ENCODE results near the gene HMGCS2.
"Not testable (repeated sequence)": the region's sequence is repeated elsewhere in the genome, so short reads cannot be mapped to it uniquely, and the experiment has no call there.

HMGCS2 gene

DNA sequence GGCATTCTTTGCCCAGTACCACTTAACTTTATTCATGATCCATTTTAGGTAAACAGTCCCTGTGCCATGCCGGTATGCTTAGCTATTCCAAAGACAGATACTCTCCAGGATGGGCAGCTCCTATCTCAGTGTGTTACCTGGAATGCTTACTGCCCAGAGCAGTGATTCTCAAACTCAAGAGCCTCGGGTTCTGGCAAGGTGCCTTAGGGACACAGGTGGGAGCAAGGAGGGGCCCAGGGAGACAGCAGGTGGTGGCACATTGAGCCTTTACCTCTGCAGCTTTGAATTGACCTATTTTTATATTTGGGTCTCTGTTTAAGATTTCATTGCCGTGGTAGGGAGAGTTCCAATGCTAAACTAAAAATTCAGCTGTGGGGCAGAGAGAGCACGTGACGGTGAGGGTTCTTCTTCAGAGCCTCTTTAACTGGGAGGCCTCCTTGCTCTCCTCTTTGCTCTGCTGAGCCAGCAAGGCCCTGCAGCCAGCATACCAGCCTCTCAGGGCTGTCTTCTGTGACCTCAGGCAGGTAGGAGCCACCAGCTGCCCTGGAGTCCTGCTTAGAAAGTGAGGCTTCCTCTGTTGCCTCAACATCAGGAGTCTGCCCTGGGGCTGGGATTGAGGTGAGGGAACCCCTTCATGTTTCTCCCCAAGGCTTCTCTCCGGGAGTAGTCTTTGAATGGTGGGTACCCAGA, 36.8 kb downstream of the HMGCS2 start:
- DNase-seq (ENCODE audit: low spot score), result no peak

DNA sequence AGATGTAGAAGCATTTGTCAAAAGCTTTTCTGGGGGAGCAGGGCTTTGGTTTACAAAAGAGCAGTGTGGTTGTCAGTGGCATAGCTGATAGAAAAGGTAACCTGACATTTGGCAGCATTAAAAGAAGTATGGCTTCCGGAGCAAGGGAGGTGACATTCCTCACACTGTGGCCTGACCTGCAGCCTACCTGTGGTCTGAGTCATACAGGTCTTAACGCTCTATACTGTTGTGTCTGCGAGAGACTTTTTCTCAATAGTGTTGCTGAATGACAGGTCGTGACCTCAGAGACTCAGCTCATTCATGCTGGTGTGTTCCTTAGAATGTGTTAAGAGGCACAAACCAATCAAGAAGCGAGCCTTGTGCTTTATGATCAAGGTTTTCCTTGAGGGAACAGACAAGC, 37.6 kb downstream of the HMGCS2 start:
- no peak for DNase-seq (ENCODE audit: low spot score)

DNA sequence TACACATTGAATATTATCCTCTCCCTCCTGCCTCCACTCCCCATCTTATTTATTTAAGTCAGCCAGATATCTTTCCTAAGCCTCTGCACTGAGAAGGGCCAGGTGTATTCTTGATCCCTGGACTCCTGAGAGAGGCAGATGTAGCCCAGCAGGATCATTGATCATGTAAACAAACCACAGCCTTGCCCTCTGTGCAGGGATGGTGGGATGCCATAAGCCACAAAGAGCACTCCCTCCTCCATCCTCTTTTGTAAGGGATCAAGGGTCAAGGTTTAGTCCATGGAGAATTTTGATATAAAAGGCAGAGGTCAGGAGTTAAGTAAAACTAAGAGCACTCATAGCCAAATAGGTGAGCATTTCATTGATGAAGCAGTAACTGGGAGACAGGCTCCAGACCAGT, 39.7 kb downstream of the HMGCS2 start:
- no peak for DNase-seq (ENCODE audit: low spot score)

DNA sequence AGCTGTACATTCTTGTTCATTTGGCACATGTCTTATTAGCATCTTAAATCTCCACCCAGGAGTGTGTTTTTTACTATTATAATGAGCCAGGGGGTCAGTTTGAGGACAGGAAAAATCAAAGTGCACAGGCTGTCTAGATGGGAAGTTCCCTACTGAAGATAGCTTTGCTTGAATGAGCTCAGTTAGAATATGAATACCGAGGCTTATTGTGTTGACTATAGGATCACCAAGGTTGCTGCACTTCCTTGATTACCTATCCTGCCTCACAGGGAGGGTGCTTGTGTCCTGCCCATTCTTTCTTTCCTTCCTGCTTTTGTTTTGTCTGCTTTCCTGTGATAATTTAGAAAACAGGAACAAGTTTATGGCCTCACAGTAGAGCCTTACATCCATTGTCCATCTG, 40.7 kb downstream of the HMGCS2 start:
- DNase-seq (ENCODE audit: low spot score), result no peak

DNA sequence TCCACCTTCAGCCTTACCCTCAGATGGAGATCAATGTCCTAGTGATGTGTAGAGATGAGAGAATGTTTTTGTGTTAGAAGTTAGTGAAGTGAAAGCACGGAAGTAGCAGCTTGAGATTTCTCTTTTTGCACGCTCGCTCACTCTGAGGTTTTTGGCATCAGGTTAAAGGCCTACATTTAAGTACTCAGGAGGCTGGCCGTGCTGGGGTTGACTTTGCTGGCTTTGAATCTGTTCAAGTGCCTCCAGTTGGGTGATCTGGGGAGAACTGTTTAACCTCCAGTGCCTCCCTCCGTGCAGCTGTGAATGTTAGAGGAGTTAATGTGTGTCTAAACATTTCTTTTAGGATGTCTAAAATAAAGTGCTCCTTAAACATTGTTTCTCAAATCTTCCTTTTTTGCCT, 43.1 kb downstream of the HMGCS2 start:
- no peak for DNase-seq (ENCODE audit: low spot score)

DNA sequence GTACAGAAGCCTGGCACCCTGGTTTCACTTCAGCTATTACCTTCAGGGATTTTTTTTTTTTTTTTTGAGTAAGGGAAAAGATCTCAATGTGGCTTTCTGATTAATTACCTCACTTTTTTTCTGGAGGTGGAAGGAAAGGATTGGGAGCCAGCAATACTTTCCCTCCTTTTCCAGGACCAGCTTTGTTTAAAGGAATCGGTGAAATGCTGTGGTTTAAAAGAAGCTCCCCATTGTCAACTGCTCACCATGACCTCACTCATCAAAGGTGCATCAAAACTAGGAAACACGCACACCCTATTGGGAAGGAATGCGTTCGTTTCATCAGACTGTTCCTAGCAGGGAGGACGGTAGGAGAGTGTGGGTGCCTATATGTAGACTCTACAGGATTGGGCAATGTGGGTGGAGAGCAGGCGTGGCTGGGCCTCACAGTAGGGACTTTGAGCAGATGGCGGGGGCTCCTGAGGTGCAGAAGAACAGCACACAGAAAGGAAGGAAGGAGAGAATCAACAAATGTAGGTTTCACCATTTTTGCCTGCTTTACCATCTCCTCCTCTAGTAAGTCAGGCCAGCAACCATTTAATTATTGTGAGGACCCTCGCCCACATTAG, 44.0 kb downstream of the HMGCS2 start:
- no peak for DNase-seq (ENCODE audit: low spot score)

DNA sequence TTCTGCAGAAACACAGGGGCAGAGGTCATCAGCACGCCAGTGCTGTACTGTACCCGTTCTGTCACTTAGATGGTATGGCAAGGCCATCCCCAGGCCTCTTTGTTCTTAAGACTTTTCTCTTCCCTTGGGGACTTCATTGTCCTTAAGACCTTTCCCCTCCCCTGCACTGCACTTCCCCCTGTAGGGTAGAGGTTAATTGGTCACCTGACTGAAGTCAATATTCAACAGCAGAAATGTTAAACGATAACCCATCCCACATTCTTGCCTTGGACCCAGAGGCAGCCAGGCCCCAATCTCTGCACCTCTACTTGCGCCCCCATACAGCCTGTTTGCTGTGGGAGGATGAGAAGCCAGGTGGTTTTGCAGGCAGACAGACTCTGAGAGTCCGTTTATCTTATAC, 46.8 kb downstream of the HMGCS2 start:
- DNase-seq (ENCODE audit: low spot score), result no peak

DNA sequence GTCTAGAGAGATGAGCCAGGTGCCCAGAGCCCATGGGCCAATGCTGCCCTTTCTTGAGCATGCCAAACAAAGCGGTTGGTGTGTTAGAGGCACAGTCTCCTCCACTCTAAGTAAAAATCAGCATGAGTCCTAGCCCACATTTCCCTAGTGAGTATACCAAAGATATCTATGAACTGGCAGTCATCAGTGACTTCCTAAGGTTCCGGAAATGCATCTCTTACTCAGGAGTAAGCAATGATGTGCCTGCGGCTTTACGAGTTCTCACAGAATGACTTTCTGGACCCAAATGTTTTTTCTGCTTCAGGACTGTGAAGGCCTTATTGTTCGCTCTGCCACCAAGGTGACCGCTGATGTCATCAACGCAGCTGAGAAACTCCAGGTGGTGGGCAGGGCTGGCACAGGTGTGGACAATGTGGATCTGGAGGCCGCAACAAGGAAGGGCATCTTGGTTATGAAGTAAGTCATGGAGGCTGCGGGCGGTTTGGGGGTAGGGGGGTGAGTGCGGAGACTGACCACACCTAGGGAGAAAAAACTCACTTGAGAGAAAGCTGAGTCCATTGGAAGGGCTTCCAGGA, 47.8 kb downstream of the HMGCS2 start:
- DNase-seq (ENCODE audit: low spot score), result no peak

DNA sequence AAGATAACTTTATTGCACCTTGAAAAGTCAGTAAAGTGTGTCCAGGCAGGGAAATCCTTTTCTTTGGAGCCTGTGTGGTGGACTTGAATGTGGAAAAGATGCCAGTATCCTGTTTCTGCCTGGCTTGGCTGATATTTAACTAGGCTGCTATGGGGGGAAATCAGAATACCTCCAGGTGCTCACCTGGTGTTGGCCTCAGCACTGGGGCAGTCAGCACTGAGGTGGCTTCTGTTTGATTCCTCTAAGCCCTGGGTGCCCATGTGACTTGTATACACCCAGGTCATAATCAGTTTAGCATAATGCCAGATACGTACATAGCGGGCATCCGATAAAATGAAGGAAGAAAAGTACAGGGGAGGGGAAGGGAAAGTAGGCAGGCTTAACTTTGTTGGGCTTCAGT, 49.7 kb downstream of the HMGCS2 start:
- DNase-seq (ENCODE audit: low spot score), result no peak

DNA sequence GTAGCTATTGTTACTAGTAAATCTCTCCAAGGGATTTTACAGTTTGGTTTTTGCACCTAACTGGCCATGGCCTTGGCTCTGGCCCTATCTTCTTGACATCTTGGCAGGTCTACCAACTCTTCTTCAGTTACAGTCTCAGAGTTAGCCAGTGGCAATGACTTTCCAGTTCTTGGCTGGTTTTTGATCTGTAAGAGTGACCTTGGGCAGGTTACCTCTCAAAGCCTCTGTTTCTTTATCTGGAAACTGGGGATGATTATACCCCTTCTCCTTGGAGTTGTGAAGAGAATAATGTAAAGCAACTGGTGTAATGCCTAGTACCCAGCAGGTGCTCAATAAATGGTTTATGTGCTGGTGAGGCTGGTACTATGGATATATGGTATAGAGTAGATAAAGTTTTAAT, 50.3 kb downstream of the HMGCS2 start:
- no peak for DNase-seq (ENCODE audit: low spot score)

DNA sequence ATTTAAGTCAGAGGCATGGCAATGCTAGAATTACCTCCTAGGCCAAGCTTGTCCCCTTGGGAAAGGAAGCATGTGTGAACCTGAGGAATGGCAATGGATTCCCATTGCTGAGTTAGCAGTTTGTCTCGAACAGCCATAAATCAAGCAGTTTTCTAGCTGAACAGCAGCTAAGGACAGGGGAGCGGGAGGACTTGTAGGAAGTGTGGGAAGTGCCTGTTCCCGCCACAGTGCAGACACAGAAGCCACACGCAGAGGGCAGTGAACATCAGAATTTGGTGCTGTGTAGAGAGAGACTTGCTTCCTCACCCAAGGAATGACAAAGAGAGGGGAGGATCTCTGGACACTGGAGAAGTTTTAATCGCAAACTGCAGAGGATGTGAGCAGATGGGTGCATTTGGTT, 53.2 kb downstream of the HMGCS2 start:
- DNase-seq (ENCODE audit: low spot score), result no peak

DNA sequence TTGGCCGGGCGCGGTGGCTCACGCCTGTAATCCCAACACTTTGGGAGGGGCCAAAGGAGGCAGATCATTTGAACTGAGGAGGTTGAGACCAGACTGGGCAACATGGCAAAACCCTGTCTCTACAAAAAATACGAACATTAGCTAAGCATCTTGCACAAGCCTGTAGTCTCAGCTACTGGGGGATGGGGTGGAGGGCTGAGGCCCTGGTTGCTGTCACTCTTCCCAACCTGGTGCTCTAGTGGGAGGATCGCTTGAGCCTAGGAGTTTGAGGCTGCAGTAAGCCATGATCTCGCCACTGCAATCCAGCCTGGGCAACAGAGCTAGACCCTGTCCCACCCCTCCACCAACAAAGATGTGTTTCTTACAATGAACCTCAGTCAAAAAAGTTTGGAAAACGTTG, 54.1 kb downstream of the HMGCS2 start:
- DNase-seq (ENCODE audit: low spot score), result no peak

DNA sequence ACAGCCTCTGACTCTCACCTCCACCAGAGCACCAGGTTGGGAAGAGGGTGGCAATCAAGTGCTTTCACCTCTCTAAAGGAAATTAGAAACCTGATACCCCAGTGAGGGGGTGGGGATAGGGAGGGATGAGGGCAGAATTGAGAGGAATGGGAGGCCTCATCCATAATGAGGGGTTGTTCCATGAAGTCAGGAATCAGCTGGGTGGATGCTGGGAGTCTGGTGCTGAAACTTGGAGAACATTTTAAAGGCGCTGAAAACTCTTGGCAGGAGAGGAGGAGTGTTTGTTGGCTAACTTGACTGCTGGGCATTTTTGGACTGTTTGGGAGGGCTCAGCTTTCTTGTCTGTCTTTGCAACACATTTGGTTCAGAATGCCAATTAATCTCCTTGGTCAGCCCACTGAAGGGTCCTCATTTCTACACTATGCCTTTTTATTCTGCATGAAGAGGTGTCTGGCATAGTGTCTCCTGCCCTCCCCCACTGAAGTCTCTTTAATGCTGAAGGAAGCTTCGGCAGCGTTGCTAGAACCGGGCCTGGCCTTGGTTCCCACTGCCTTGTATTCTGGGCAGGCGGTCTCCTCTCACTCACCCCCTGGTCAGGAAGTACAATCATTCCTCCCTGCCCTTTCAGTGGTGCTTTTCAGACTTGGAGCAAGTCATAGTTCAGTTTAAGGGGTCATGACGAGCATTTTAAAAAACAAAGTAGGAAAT, 54.8 kb downstream of the HMGCS2 start:
- DNase-seq (ENCODE audit: low spot score), result no peak

DNA sequence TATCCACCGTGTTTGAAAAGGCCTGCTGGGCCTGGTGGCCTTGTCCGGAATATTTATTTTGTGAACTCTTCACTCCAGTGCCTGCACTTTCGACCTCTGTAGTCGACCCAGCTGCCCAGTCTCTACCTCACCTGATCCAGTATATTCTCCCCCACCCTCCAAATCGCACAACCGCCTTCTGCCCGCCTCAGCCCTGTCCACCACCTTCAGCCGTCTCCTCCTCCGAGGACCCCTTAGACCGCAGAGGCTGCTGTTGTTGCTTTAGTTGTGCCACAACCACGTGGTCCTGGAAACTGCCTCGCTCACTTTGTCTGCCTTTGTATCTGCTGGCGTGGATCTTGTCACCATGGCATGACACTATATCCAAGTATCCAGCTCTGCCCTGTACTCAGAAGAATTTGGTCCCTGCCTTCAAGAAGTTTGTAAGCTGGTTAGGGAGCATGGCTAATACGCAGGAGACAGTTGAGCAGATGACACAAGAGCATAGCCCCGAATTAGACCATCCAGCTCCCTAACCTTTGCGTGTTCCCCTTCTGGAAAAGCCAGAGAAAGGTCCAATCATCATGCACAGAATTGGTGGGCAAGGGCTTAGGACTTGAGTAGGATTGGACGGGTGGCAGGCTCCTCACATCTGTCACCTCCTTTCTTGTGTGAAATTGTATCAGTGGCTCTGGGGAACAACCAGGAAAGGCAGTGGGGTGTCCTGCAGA, 55.5 kb downstream of the HMGCS2 start:
- DNase-seq (ENCODE audit: low spot score), result no peak

DNA sequence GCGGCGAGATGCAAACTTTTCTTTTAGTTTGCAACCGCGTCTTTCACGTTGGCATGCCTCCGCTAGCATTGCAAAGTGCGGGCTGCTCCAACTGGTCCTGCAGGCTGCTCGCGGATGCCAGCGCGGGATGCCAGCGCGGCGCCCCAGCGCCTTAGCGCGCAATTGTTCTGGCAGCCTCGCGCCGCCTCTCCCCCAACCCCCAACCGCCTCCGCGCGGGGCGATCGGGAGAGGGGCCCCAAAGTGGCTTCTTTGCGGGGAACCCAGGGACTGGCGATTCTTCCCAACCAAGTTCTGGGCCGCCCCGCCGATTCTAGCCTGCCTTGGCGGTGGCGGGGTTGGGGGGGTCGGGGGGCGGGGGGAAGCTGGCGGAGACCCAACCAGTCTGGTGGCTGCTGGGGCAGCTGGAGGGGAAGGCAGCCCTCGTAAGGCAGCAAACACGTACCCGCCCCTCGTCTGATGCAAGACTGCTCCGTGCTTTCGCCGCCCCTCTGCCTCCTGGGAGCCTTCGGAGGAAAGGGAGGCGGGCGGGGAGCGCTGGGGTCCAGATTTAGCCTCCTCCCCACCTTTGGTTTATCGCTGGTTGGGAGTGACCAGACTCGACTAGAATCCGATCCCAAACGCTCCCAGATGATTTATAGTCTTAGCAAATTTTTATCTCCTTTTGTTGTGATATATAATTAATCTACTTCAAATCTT, 56.2 kb downstream of the HMGCS2 start:
- no peak for DNase-seq (ENCODE audit: low spot score)

DNA sequence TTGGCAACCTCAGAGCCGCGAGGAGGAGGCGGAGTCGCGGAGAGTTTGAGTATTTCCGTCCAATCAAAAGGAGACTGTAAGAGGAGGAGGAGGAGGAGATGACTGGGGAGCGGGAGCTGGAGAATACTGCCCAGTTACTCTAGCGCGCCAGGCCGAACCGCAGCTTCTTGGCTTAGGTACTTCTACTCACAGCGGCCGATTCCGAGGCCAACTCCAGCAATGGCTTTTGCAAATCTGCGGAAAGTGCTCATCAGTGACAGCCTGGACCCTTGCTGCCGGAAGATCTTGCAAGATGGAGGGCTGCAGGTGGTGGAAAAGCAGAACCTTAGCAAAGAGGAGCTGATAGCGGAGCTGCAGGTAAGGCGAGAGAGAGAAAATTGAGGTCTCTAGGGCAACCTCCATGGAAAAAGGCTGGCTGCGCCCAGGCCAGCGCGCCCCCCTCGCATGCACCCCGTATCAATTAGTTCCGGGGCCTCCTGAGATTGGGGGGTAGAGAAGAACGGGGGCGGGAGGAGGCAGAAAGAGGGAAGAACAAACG, 56.8 kb downstream of the HMGCS2 start, which contains the start of gene PHGDH:
TSS of gene PHGDH (plus strand) at position 131 of the 538 bp plus-strand sequence. CDS start at position 220, 89 bp downstream.
- DNase-seq (ENCODE audit: low spot score), result no peak

DNA sequence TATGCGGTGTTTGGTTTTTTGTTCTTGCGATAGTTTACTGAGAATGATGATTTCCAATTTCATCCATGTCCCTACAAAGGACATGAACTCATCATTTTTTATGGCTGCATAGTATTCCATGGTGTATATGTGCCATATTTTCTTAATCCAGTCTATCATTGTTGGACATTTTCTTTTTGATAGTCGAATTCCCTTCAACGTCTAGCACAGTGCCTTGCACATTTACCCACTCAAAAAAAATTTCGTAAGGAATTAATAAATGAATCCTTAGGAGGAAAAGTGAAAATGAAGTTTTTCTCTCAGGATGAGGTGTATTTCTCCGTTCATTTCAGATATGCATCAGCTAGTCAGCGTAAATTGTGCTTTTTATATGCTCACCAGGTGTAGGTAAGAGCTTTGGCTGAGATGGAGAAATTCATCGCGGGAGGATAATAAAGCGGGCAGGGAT, 57.3 kb downstream of the HMGCS2 start:
- DNase-seq (ENCODE audit: low spot score), result not testable (repeated sequence)

DNA sequence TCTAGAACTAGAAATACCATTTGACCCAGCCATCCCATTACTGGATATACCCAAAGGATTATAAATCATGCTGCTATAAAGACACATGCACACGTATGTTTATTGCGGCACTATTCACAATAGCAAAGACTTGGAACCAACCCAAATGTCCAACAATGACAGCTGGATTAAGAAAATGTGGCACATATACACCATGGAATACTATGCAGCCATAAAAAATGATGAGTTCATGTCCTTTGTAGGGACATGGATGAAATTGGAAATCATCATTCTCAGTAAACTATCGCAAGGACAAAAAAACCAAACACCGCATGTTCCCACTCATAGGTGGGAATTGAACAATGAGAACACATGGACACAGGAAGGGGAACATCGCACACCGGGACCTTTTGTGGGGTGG, 62.1 kb downstream of the HMGCS2 start:
- DNase-seq (ENCODE audit: low spot score), result not testable (repeated sequence)

DNA sequence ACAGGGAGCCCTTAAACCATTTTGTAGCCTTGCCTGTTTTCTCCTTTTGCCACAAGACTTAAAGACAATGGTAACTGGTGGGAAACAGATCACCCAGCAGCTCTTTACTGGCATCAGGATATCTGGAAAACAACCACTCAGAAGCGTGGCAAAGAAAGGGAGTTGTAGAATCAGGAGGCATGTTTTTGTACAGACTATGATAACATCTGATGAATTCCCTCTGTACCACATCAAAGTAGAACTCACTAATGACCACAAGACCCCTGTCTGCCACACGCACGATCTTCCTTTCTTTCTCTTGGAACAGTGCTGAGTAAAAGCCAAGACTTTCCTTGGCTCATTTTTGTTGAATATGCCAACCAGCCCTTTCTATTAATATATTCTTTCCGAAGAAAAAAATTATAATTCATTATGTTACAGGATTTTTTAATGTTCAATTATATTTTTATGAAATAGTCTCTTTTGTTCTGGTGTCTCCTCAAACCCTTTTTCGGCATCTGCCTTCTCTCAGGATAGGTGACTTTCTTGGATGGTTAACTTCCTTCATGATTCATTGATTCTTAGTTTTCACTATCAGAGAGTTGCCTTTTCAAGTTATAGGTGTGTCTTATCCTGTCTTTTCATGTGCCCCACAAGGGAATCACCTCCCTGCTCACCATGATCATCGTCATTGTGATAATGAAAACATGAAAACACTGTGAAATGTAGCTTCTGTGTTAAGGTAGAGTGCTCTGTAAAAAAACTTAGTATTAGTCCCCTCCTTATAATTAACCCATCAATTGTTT, 64.8 kb downstream of the HMGCS2 start:
- no peak for DNase-seq (ENCODE audit: low spot score)

DNA sequence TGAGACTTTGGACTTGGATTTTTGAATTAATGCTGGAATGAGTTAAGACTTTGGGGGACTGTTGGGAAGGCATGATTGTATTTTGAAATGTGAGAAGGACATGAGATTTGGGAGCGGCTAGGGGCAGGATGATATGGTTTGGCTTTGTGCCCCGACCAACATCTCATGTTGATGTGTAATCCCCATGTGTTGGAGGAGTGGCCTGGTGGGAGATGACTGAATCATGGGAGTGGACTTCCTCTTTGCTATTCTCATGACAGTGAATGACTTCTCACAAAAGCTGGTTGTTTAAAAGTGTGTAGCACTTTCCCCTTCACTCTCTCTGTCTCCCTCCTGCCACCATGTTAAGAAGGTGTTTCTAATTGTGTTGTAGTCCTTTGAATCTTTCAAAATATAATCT, 66.3 kb downstream of the HMGCS2 start:
- no peak for DNase-seq (ENCODE audit: low spot score)

DNA sequence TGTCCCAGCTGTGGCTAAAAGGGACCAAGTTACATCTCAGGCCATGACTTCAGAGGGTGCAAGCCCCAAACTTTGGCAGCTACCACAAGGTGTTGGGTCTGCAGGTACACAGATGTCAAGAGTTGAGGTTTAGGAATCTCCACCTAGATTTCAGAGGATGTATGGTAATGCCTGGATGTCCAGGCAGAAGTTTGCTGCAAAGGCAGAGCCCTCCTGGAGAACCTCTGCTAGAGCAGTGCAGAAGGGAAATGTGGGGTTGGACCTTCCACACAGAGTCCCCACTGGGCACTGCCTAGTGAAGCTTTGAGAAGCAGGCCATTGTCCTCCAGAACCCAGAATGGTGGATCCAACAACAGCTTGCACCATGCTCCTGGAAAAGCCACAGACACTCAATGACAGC, 67.0 kb downstream of the HMGCS2 start:
- no peak for DNase-seq (ENCODE audit: low spot score)
